Kidney (tissue), 14 donors: ENCODE measurements around the gene CEP131. TPM values are rescaled to one million over a fixed set of nuclear protein-coding genes. Genes with fewer than 3 reads are reported as not detected.

Experiments used
- DNase-seq, 5 donors: peaks; one replicate each; pipeline ENCODE4 v3.0.0-alpha.2; 2013 to 2020
- FAIRE-seq: peaks from 2 replicates; lab custom pipeline; 2012; peaks lifted over from hg19 to GRCh38; lab: Jason Lieb, UNC
- H3K27ac ChIP-seq, 2 donors: one replicate each; pipeline ENCODE4 v1.7.0; 2013; ENCODE audit warnings: low read depth in 2 of 2, low read length in 2 of 2, inconsistent platforms in 1 of 2
- H3K27me3 ChIP-seq: one replicate; pipeline ENCODE4 v1.7.1; 2013; ENCODE audit warnings: low read length, inconsistent platforms; ENCODE audit not compliant: control insufficient read depth, insufficient read depth
- H3K36me3 ChIP-seq, 3 donors: one replicate each; pipeline versions ENCODE4 v1.7.0 to v1.7.1; 2013; ENCODE audit warnings: low read length in 3 of 3, control low read depth in 1 of 3, inconsistent platforms in 1 of 3; ENCODE audit not compliant: insufficient read depth in 3 of 3, control insufficient read depth in 2 of 3
- H3K4me1 ChIP-seq, 3 donors: one replicate each; pipeline versions ENCODE4 v1.7.0 to v1.7.1; 2013; ENCODE audit warnings: low read length in 3 of 3, inconsistent platforms in 1 of 3, low read depth in 1 of 3; ENCODE audit not compliant: control insufficient read depth in 2 of 3, insufficient read depth in 2 of 3
- H3K4me3 ChIP-seq, 3 donors: one replicate each; pipeline versions ENCODE4 v1.7.0 to v1.8.1; 2013; ENCODE audit warnings: low read length in 3 of 3, control low read depth in 1 of 3, inconsistent platforms in 1 of 3
- H3K9ac ChIP-seq, 3 donors: one replicate each; pipeline versions ENCODE4 v1.7.0 to v1.7.1; 2013; ENCODE audit warnings: low read length in 3 of 3, control low read depth in 1 of 3, inconsistent platforms in 1 of 3
- H3K9me3 ChIP-seq, 3 donors: one replicate each; pipeline versions ENCODE4 v1.7.0 to v1.7.1; 2013; ENCODE audit warnings: low read length in 3 of 3, control low read depth in 1 of 3, inconsistent platforms in 1 of 3; ENCODE audit not compliant: control insufficient read depth in 2 of 3, insufficient read depth in 1 of 3
- CTCF ChIP-seq: IDR thresholded peaks from 3 replicates; pipeline ENCODE4 v1.5.1; 2012; ENCODE audit warnings: mild to moderate bottlenecking, moderate library complexity, borderline replicate concordance; ENCODE audit not compliant: insufficient read depth; ENCODE audit errors: extremely low read depth
- intact Hi-C: fragments of 100-400 bp; cut with DNase I; formaldehyde crosslinking; loops from one replicate; pipeline ENCODE4 v1.11.1; 2022
- polyA plus RNA-seq: library from polyadenylated mRNA; stranded (reverse); fragments of 350-450 nt; fragmentation: Illumina TruSeq; extraction: RNeasy Lipid Tissue Mini Kit (QIAGEN cat#74804); gene quantifications from one replicate; pipeline ENCODE4 v1.2.3, GENCODE V29; 2014; ENCODE audit warnings: low read depth, low replicate concordance; ENCODE audit not compliant: insufficient read depth
- total RNA-seq: library from RNA; stranded (reverse); fragmentation: NEBNext Ultra II Directional; extraction: Animal tissue kit (Norgen Biotek cat#: 25700); gene quantifications from one replicate; pipeline ENCODE4 v1.2.1, GENCODE V29; 2021
- donor health status: control.
- donor health status: control.
- donor health status: control.
- donor health status: control.
- donor health status: control.
- donor health status: DM: yes; HTN: yes; CAD: no.
- donor health status: Normal renal cell carcinoma (clear cell type).

The CEP131 gene
- total and polyA plus RNA-seq, 2 donors from 2014 or later = 6.9 to 7.5 TPM

GRCh38 chr17:81187586-81188490 lies 34.9 kb downstream of the CEP131 start:
- intact Hi-C loops = no loop called here
- FAIRE-seq = no peak
- H3K27ac ChIP-seq = no peak overlapping the region

GRCh38 chr17:81187120-81187519 lies 35.6 kb downstream of the CEP131 start:
- DNase-seq (no peak), FAIRE-seq (no peak)
- Histone ChIP-seq H3K9me3 (no peaks in the 10 kb centered on the region), H3K4me1 (no peaks in the 10 kb centered on the region), H3K27me3 (no peaks in the 10 kb centered on the region), H3K27ac (no peak overlapping the region), H3K36me3 (no peaks in the 10 kb centered on the region), H3K4me3 (no peak overlapping the region), H3K9ac (no peak overlapping the region)
- intact Hi-C loops = no loop called here
- TF ChIP-seq CTCF = no peak

More at GRCh38 chr17:81187586-81188490, 34.9 kb downstream of the CEP131 start:
- no peak for TF ChIP-seq CTCF
- no peak for DNase-seq
- Histone ChIP-seq H3K27me3 (no peaks in the 10 kb centered on the region), H3K9me3 (no peaks in the 10 kb centered on the region), H3K9ac (no peak overlapping the region), H3K4me3 (no peak overlapping the region), H3K4me1 (no peaks in the 10 kb centered on the region), H3K36me3 (no peaks in the 10 kb centered on the region)

- no peaks in the 10 kb centered on the region for H3K27me3 ChIP-seq
- no peaks in the 10 kb centered on the region for H3K9me3 ChIP-seq
- no peak overlapping the region for H3K4me3 ChIP-seq
- H3K36me3 ChIP-seq = no peaks in the 10 kb centered on the region
- no peak for TF ChIP-seq CTCF
- no peak for FAIRE-seq
- no peak overlapping the region for H3K9ac ChIP-seq
- no peak for DNase-seq
- H3K27ac ChIP-seq = no peak overlapping the region
- no peaks in the 10 kb centered on the region for H3K4me1 ChIP-seq
- intact Hi-C loops = no loop called here
These were observed 36.6 kb downstream of the CEP131 start for GRCh38 chr17:81186203-81186602.
